ENCODE results near the gene CD27. TPM values are rescaled to one million over a fixed set of nuclear protein-coding genes. Genes with fewer than 3 reads are reported as not detected.
"Not testable (repeated sequence)": the region's sequence is repeated elsewhere in the genome, so short reads cannot be mapped to it uniquely, and the experiment has no call there.

CD27 gene
- total RNA-seq, 4 donors from 2014 or later: 0.16 to 0.89 TPM; not detected in 2

- WGBS, 2 donors: 81 to 92% methylated on average over 8 of the region's 8 CpGs
- TF ChIP-seq POLR2A (IDR thresholded peaks at IDR 0.05): no peak
- TF ChIP-seq CTCF (IDR thresholded peaks at IDR 0.05): no peak
- DNase-seq (ENCODE audit: low spot score in 2 of 2): no peak
- no peak overlapping the region for H3K4me3 ChIP-seq (ENCODE audit: low read depth, poor library complexity, severe bottlenecking)
- intact Hi-C loops (cut with DNase I; ENCODE audit: low total_unique reads): loop anchor here (5.0 kb wide), 2 partner anchors 42 to 112 kb away; no protein-coding TSS in a partner anchor
Observed at GRCh38 chr12:6424866-6425265, 19.9 kb upstream of the CD27 start.

- no peak for TF ChIP-seq POLR2A (IDR thresholded peaks at IDR 0.05)
- no peak for TF ChIP-seq CTCF (IDR thresholded peaks at IDR 0.05)
- no peak overlapping the region for H3K4me3 ChIP-seq (ENCODE audit: low read depth, poor library complexity, severe bottlenecking)
- 79 to 80% methylated on average over 23 of the region's 23 CpGs for whole genome bisulfite sequencing, 2 donors
- intact Hi-C loops (cut with DNase I; ENCODE audit: low total_unique reads): no loop called here
- peak in 1 of 2 donors; percentile 82 for DNase-seq (ENCODE audit: low spot score in 2 of 2)
Observed at GRCh38 chr12:6425590-6426531, 18.9 kb upstream of the CD27 start.

GRCh38 chr12:6426882-6427671 lies 17.7 kb upstream of the CD27 start:
- peak in 1 of 2 donors; percentile 78 for DNase-seq (ENCODE audit: low spot score in 2 of 2)
- intact Hi-C loops (cut with DNase I; ENCODE audit: low total_unique reads): no loop called here
- TF ChIP-seq CTCF (IDR thresholded peaks at IDR 0.05) (no peak), POLR2A (IDR thresholded peaks at IDR 0.05) (no peak)
- no peak overlapping the region for H3K4me3 ChIP-seq (ENCODE audit: low read depth, poor library complexity, severe bottlenecking)
- WGBS, 2 donors: 75 to 81% methylated on average over 14 of the region's 14 CpGs

GRCh38 chr12:6427796-6428195 lies 17.0 kb upstream of the CD27 start:
- peak in 1 of 2 donors; percentile 15 for DNase-seq (ENCODE audit: low spot score in 2 of 2)
- H3K4me3 ChIP-seq (ENCODE audit: low read depth, poor library complexity, severe bottlenecking); intact Hi-C loops (cut with DNase I; ENCODE audit: low total_unique reads): not testable (repeated sequence)
- 96 to 97% methylated on average over 10 of the region's 10 CpGs for WGBS, 2 donors

- H3K4me3 ChIP-seq (ENCODE audit: low read depth, poor library complexity, severe bottlenecking): no peak overlapping the region
- DNase-seq (ENCODE audit: low spot score in 2 of 2): no peak
- WGBS, 2 donors: 81 to 86% methylated on average over 3 of the region's 3 CpGs
- intact Hi-C loops (cut with DNase I; ENCODE audit: low total_unique reads): no loop called here
- TF ChIP-seq CTCF (IDR thresholded peaks at IDR 0.05) (no peak), POLR2A (IDR thresholded peaks at IDR 0.05) (no peak)
Observed at GRCh38 chr12:6428326-6428725, 16.4 kb upstream of the CD27 start.

Measured in lower leg skin (tissue), 4 donors.